Right atrium auricular region (tissue), 2 donors: ENCODE results near the gene CEP112. TPM values are rescaled to one million over a fixed set of nuclear protein-coding genes. Genes with fewer than 3 reads are reported as not detected.

ENCODE experiments used
- DNase-seq: peaks from one replicate; pipeline ENCODE4 v3.0.0-alpha.2; 2019; ENCODE audit warnings: low spot score
- H3K27ac ChIP-seq, 2 donors: fragments of 200-600 bp; sonication (generic); 1 replicate in 1 of 2; 2 replicates in 1 of 2; pipeline ENCODE4 v1.5.1; 2016 to 2019
- H3K27me3 ChIP-seq, 2 donors: fragments of 200-600 bp; sonication (generic); one replicate each; pipeline versions ENCODE4 v1.5.1 to v1.6.0; 2017 to 2019
- H3K36me3 ChIP-seq: fragments of 200-600 bp; sonication (generic); one replicate; pipeline ENCODE4 v1.5.1; 2016
- H3K4me1 ChIP-seq, 2 donors: fragments of 200-600 bp; sonication (generic); one replicate each; pipeline versions ENCODE4 v1.5.1 to v1.6.0; 2017 to 2019
- H3K4me3 ChIP-seq, 2 donors: fragments of 200-600 bp; sonication (generic); 1 replicate in 1 of 2; 2 replicates in 1 of 2; pipeline ENCODE4 v1.5.1; 2017 to 2019; ENCODE audit warnings: mild to moderate bottlenecking in 1 of 2, moderate library complexity in 1 of 2
- H3K9me3 ChIP-seq, 2 donors: fragments of 200-600 bp; sonication (generic); one replicate each; pipeline ENCODE4 v1.5.1; 2019
- CTCF ChIP-seq, 2 donors: fragments of 200-600 bp; sonication (generic); IDR thresholded peaks; one replicate each; pipeline ENCODE4 v1.5.1; 2019; ENCODE audit warnings: antibody characterized with exemption in 2 of 2
- total RNA-seq, 2 donors: library from RNA; depleted of rRNA; stranded (reverse); fragments of >200 nt; gene quantifications; one replicate each; pipeline ENCODE4 v1.1.0, GENCODE V29; 2016

CEP112 gene
- total RNA-seq, 2 donors from 2014 or later: 8.1 to 11.2 TPM

- no peaks in the 10 kb centered on the region for H3K27me3 ChIP-seq
- no peak overlapping the region for H3K4me3 ChIP-seq
- no peak overlapping the region for H3K27ac ChIP-seq
- H3K4me1 ChIP-seq: no peaks in the 10 kb centered on the region
- DNase-seq: no peak
- H3K9me3 ChIP-seq: peaks cover 0 to 5% of the 10 kb centered on the region in 2 donors
- no peak for TF ChIP-seq CTCF (IDR thresholded peaks at IDR 0.05)
- H3K36me3 ChIP-seq: no peaks in the 10 kb centered on the region
Measured at GRCh38 chr17:65994114-65994513, 197.8 kb downstream of the CEP112 start.

GRCh38 chr17:65990593-65990992, 201.3 kb downstream of the CEP112 start:
- no peaks in the 10 kb centered on the region for H3K27me3 ChIP-seq
- no peak for TF ChIP-seq CTCF (IDR thresholded peaks at IDR 0.05)
- no peak overlapping the region for H3K27ac ChIP-seq
- DNase-seq: no peak
- H3K4me1 ChIP-seq: no peaks in the 10 kb centered on the region
- no peak overlapping the region for H3K4me3 ChIP-seq
- H3K9me3 ChIP-seq: peaks cover 0 to 21% of the 10 kb centered on the region in 2 donors
- H3K36me3 ChIP-seq: no peaks in the 10 kb centered on the region

- peaks cover 0 to 21% of the 10 kb centered on the region in 2 donors for H3K9me3 ChIP-seq
- H3K27me3 ChIP-seq: no peaks in the 10 kb centered on the region
- no peak for DNase-seq
- no peak overlapping the region for H3K4me3 ChIP-seq
- no peaks in the 10 kb centered on the region for H3K4me1 ChIP-seq
- no peak for TF ChIP-seq CTCF (IDR thresholded peaks at IDR 0.05)
- no peaks in the 10 kb centered on the region for H3K36me3 ChIP-seq
- H3K27ac ChIP-seq: no peak overlapping the region
Measured at GRCh38 chr17:65988451-65988850, 203.5 kb downstream of the CEP112 start.

GRCh38 chr17:65987988-65988387, 203.9 kb downstream of the CEP112 start:
- no peak overlapping the region for H3K4me3 ChIP-seq
- H3K9me3 ChIP-seq: peaks cover 0 to 21% of the 10 kb centered on the region in 2 donors
- H3K36me3 ChIP-seq: no peaks in the 10 kb centered on the region
- no peak for DNase-seq
- no peaks in the 10 kb centered on the region for H3K27me3 ChIP-seq
- H3K27ac ChIP-seq: no peak overlapping the region
- no peak for TF ChIP-seq CTCF (IDR thresholded peaks at IDR 0.05)
- H3K4me1 ChIP-seq: no peaks in the 10 kb centered on the region

- no peaks in the 10 kb centered on the region for H3K4me1 ChIP-seq
- H3K9me3 ChIP-seq: peaks cover 0 to 21% of the 10 kb centered on the region in 2 donors
- H3K27ac ChIP-seq: no peak overlapping the region
- no peak for TF ChIP-seq CTCF (IDR thresholded peaks at IDR 0.05)
- no peak for DNase-seq
- H3K36me3 ChIP-seq: no peaks in the 10 kb centered on the region
- H3K4me3 ChIP-seq: no peak overlapping the region
- H3K27me3 ChIP-seq: no peaks in the 10 kb centered on the region
Measured at GRCh38 chr17:65985571-65985970, 206.4 kb downstream of the CEP112 start.

- Histone ChIP-seq H3K9me3 (peaks cover 0 to 17% of the 10 kb centered on the region in 2 donors), H3K4me1 (no peaks in the 10 kb centered on the region), H3K27me3 (no peaks in the 10 kb centered on the region), H3K36me3 (no peaks in the 10 kb centered on the region), H3K4me3 (no peak overlapping the region), H3K27ac (no peak overlapping the region)
- DNase-seq: no peak
- TF ChIP-seq CTCF (IDR thresholded peaks at IDR 0.05): no peak
Measured at GRCh38 chr17:65984299-65984698, 207.6 kb downstream of the CEP112 start.
